Neural cell (in vitro differentiated cells): Measurements from ENCODE around the gene SMIM31. TPM values are rescaled to one million over a fixed set of nuclear protein-coding genes. Genes with fewer than 3 reads are reported as not detected.

Source experiments
- H2AFZ ChIP-seq: fragments of 200-600, 300-800 bp; sonication (generic), shearing (Covaris generic); 2 replicates; pipeline ENCODE4 v1.6.0; 2014; ENCODE audit warnings: low read depth, mild to moderate bottlenecking, antibody characterized with exemption, low read length, moderate library complexity
- H3F3A ChIP-seq: fragments of 200-600 bp; shearing (Covaris generic); 2 replicates; pipeline ENCODE4 v1.6.1; 2016; ENCODE audit warnings: mild to moderate bottlenecking, moderate library complexity, mixed read lengths, antibody characterized with exemption, low read length; ENCODE audit not compliant: insufficient read depth, poor library complexity, severe bottlenecking
- H3K27ac ChIP-seq: fragments of 200-600, 300-800 bp; sonication (generic), shearing (Covaris generic); 2 replicates; pipeline ENCODE4 v1.5.1; 2014; ENCODE audit warnings: mild to moderate bottlenecking, low read length, moderate library complexity
- H3K27me3 ChIP-seq: fragments of 300-800, 200-600 bp; sonication (generic), shearing (Covaris generic); 2 replicates; pipeline ENCODE4 v1.6.0; 2014; ENCODE audit warnings: mild to moderate bottlenecking, low read depth, low read length, moderate library complexity; ENCODE audit not compliant: insufficient read depth
- H3K36me3 ChIP-seq: fragments of 300-800, 200-600 bp; sonication (generic), shearing (Covaris generic); 2 replicates; pipeline ENCODE4 v1.5.1; 2014; ENCODE audit warnings: mild to moderate bottlenecking, antibody characterized with exemption, low read length, moderate library complexity; ENCODE audit not compliant: insufficient read depth
- H3K4me2 ChIP-seq: fragments of 300-800, 200-600 bp; sonication (generic), shearing (Covaris generic); 2 replicates; pipeline ENCODE4 v1.6.0; 2014; ENCODE audit warnings: mild to moderate bottlenecking, low read length
- H3K4me3 ChIP-seq: fragments of 300-800, 200-600 bp; sonication (generic), shearing (Covaris generic); 2 replicates; pipeline ENCODE4 v1.5.1; 2014; ENCODE audit warnings: mild to moderate bottlenecking, low read length, moderate library complexity
- H3K79me2 ChIP-seq: fragments of 200-600 bp; shearing (Covaris generic); replicated peaks from 2 replicates; pipeline ENCODE4 v1.6.0; 2014; ENCODE audit warnings: mild to moderate bottlenecking, low read length, moderate library complexity; ENCODE audit not compliant: insufficient read depth
- H3K9ac ChIP-seq: fragments of 300-800, 200-600 bp; sonication (generic), shearing (Covaris generic); 2 replicates; pipeline ENCODE4 v1.6.1; 2016; ENCODE audit warnings: mild to moderate bottlenecking, low read length, mixed read lengths
- H3K9me2 ChIP-seq: fragments of 200-600 bp; shearing (Covaris generic); 2 replicates; pipeline ENCODE4 v1.6.1; 2016; ENCODE audit warnings: mild to moderate bottlenecking, low read length, mixed read lengths; ENCODE audit not compliant: insufficient read depth
- H3K9me3 ChIP-seq: fragments of 200-600, 300-800 bp; sonication (generic), shearing (Covaris generic); 2 replicates; pipeline ENCODE4 v1.6.1; 2016; ENCODE audit warnings: mild to moderate bottlenecking, mixed run types, low read length, moderate library complexity, mixed read lengths
- H4K20me1 ChIP-seq: fragments of 200-600 bp; shearing (Covaris generic); 2 replicates; pipeline ENCODE4 v1.6.1; 2016; ENCODE audit warnings: mild to moderate bottlenecking, mixed run types; ENCODE audit not compliant: insufficient read depth
- CTCF ChIP-seq: fragments of 450-650 bp; IDR thresholded peaks from 2 replicates; pipeline ENCODE4 v1.5.1; 2014; ENCODE audit warnings: antibody characterized with exemption, mild to moderate bottlenecking, moderate library complexity; ENCODE audit not compliant: poor library complexity, severe bottlenecking
- EP300 ChIP-seq: fragments of 450-650 bp; conservative IDR thresholded peaks from 2 replicates; pipeline ENCODE4 v1.6.1; 2014; ENCODE audit warnings: antibody characterized with exemption, mild to moderate bottlenecking, moderate library complexity; ENCODE audit not compliant: poor library complexity, severe bottlenecking
- EZH2 ChIP-seq: fragments of 200-600, 300-800 bp; shearing (Covaris generic), sonication (generic); IDR thresholded peaks from 2 replicates; pipeline ENCODE4 v1.6.1; 2014; ENCODE audit warnings: antibody characterized with exemption, low read length, borderline replicate concordance, mild to moderate bottlenecking; ENCODE audit not compliant: insufficient read depth, poor library complexity, severe bottlenecking
- MXI1 ChIP-seq: fragments of 450-650 bp; conservative IDR thresholded peaks from 2 replicates; pipeline ENCODE4 v1.6.1; 2014; ENCODE audit warnings: antibody characterized with exemption, mild to moderate bottlenecking; ENCODE audit not compliant: poor library complexity, severe bottlenecking
- POLR2AphosphoS5 ChIP-seq: IDR thresholded peaks from 2 replicates; pipeline ENCODE4 v1.6.1; 2012
- RAD21 ChIP-seq: fragments of 450-650 bp; conservative IDR thresholded peaks from 2 replicates; pipeline ENCODE4 v1.6.1; 2014; ENCODE audit warnings: antibody characterized with exemption, mild to moderate bottlenecking, moderate library complexity
- SMC3 ChIP-seq: fragments of 450-650 bp; conservative IDR thresholded peaks from 2 replicates; pipeline ENCODE4 v1.6.1; 2014; ENCODE audit warnings: antibody characterized with exemption, mild to moderate bottlenecking, moderate library complexity; ENCODE audit not compliant: poor library complexity
- TAF1 ChIP-seq: IDR thresholded peaks from 2 replicates; pipeline ENCODE4 v1.6.1; 2012; ENCODE audit warnings: low read depth
- polyA plus RNA-seq: library from polyadenylated mRNA; depleted of rRNA; stranded (reverse); fragments of >200 nt; gene quantifications from 2 replicates; pipeline ENCODE4 v1.2.3, GENCODE V29; 2014
- TF ChIP-seq, protein P1 (sequence below): IDR thresholded peaks from 2 replicates; pipeline ENCODE4 v1.6.1; 2012; ENCODE audit warnings: borderline replicate concordance

SMIM31 gene
- polyA plus RNA-seq, 1 donor from 2014 or later, result not detected

- no peaks in the 10 kb centered on the region for H3K36me3 ChIP-seq
- no peak overlapping the region for H3K4me2 ChIP-seq
- TF ChIP-seq SMC3 (no peak), EP300 (no peak), TAF1 (no peak), RAD21 (no peak), EZH2 (no peak), MXI1 (no peak), CTCF (no peak), POLR2AphosphoS5 (no peak)
- TF ChIP-seq, protein P1, sequence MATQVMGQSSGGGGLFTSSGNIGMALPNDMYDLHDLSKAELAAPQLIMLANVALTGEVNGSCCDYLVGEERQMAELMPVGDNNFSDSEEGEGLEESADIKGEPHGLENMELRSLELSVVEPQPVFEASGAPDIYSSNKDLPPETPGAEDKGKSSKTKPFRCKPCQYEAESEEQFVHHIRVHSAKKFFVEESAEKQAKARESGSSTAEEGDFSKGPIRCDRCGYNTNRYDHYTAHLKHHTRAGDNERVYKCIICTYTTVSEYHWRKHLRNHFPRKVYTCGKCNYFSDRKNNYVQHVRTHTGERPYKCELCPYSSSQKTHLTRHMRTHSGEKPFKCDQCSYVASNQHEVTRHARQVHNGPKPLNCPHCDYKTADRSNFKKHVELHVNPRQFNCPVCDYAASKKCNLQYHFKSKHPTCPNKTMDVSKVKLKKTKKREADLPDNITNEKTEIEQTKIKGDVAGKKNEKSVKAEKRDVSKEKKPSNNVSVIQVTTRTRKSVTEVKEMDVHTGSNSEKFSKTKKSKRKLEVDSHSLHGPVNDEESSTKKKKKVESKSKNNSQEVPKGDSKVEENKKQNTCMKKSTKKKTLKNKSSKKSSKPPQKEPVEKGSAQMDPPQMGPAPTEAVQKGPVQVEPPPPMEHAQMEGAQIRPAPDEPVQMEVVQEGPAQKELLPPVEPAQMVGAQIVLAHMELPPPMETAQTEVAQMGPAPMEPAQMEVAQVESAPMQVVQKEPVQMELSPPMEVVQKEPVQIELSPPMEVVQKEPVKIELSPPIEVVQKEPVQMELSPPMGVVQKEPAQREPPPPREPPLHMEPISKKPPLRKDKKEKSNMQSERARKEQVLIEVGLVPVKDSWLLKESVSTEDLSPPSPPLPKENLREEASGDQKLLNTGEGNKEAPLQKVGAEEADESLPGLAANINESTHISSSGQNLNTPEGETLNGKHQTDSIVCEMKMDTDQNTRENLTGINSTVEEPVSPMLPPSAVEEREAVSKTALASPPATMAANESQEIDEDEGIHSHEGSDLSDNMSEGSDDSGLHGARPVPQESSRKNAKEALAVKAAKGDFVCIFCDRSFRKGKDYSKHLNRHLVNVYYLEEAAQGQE, result no peak
- no peaks in the 10 kb centered on the region for H3K27me3 ChIP-seq
- H3F3A ChIP-seq, result no peaks in the 10 kb centered on the region
- H3K9me2 ChIP-seq, result no peaks in the 10 kb centered on the region
- no peak overlapping the region for H2AFZ ChIP-seq
- H3K9ac ChIP-seq, result no peak overlapping the region
- no peaks in the 10 kb centered on the region for H4K20me1 ChIP-seq
- no peaks in the 10 kb centered on the region for H3K9me3 ChIP-seq
- H3K4me3 ChIP-seq, result no peak overlapping the region
- H3K79me2 ChIP-seq, result no peaks in the 10 kb centered on the region
- H3K27ac ChIP-seq, result no peak overlapping the region
Measured at GRCh38 chr4:164780839-164781238, 26.9 kb downstream of the SMIM31 start.

DNA sequence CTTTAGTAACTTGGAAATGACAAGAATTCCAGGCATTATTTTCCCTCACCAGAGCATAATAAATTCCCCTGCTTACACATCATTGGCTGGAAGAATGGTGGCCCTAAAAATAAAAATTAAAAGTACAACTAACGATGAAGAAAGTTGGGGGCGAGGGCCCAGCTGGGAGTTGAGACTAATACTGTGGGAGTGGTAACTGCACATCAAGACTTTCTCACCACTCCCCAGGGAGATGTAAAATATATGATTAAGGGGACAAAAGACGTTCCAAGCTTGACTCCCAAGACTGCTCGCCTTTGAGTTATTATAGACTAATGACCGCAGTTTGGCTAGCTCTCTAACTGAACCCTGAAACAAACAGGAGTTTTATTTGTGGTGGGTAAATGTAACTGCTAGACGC lies 30.0 kb downstream of the SMIM31 start:
- H3K27me3 ChIP-seq, result no peaks in the 10 kb centered on the region
- H3K4me3 ChIP-seq, result no peak overlapping the region
- no peak overlapping the region for H2AFZ ChIP-seq
- TF ChIP-seq POLR2AphosphoS5 (no peak), RAD21 (no peak), CTCF (no peak), TAF1 (no peak), SMC3 (no peak), MXI1 (no peak), EZH2 (no peak), EP300 (no peak)
- TF ChIP-seq, protein P1, result no peak
- no peaks in the 10 kb centered on the region for H4K20me1 ChIP-seq
- H3K27ac ChIP-seq, result no peak overlapping the region
- no peaks in the 10 kb centered on the region for H3K79me2 ChIP-seq
- no peaks in the 10 kb centered on the region for H3F3A ChIP-seq
- no peaks in the 10 kb centered on the region for H3K9me3 ChIP-seq
- no peaks in the 10 kb centered on the region for H3K9me2 ChIP-seq
- H3K4me2 ChIP-seq, result no peak overlapping the region
- no peak overlapping the region for H3K9ac ChIP-seq
- no peaks in the 10 kb centered on the region for H3K36me3 ChIP-seq
